GM15510 (cell line): ENCODE results near the gene AJM1.
"Not testable (repeated sequence)": the region's sequence is repeated elsewhere in the genome, so short reads cannot be mapped to it uniquely, and the experiment has no call there.

Experiments used
- POLR2A ChIP-seq: IDR thresholded peaks from 3 replicates; pipeline ENCODE4 v1.6.1; 2011; ENCODE audit warnings: borderline replicate concordance; ENCODE audit not compliant: insufficient read length; ENCODE audit errors: extremely low read depth

AJM1 gene

DNA sequence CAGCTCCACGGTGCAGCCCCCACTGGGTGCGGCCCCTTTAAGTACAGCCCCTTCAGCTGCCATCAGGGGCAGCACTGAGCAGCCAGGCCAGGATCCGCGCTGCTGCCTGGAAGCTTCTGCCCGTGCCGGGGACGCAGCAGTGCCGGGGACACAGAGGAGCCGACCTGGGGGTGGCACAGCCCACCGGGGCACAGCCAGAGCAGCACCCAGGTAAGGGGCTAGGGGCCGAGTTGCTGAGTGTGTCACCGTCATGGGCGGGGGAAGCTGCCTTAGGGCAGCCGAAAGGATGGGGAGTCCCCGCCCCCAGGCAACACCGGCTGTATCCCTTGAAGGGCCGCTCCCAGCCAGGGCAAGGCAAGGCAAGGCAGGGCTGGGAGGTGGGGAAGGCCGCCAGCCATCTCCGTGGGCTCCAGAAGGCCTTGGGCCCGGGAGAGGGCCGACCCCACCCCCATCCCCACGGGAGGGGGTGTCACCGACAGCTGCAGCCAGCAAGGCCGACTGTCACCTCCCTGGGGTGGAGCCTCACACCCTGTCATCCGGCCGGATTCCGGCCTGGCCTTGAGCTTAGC lies at the start of gene AJM1:
AJM1 (plus strand) TSS at position 99 of the 569 bp plus-strand sequence. CDS start 1,937 bp downstream, outside the sequence.
- not testable (repeated sequence) for TF ChIP-seq POLR2A

DNA sequence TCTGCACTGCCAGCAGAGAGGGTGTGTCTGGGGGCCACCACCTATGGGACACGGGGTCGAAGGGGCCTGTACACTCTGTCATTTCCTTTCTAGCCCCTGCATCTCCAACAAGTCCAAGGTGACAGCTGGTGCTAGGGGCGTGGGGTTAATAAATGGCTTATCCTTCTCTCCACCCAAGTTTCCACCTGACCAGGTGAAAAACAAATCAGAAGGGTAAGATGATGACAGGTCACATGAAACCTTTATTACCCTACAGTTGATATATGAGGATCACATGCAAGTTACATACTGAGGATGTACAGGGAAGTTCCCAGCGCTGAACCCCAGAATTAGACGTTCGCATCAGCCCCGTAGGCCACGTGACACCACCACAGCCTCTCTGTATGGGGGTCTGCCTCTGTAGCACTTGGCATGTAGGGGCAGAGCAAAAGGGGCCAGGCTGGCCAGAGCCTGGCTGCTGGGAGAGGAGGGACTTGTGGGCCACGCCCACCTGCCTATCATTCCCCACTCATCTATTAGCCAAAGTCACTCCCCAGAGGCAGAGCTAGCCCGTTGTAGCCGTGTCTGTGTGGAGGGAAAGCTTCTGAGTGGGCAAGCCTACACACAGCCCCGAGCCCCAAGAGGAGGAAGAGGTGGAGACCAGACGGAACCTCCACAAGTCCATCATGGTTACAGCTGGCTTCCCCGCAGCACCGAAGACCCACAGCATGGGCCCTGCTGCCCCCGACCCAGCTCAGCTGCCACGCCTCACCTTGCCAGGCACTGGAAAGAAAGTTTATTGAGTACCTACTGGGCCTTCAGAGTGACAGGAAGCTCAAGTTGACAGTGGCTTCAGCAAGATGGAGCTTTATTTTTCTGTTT lies 49.0 kb upstream of the AJM1 start:
- no peak for TF ChIP-seq POLR2A

DNA sequence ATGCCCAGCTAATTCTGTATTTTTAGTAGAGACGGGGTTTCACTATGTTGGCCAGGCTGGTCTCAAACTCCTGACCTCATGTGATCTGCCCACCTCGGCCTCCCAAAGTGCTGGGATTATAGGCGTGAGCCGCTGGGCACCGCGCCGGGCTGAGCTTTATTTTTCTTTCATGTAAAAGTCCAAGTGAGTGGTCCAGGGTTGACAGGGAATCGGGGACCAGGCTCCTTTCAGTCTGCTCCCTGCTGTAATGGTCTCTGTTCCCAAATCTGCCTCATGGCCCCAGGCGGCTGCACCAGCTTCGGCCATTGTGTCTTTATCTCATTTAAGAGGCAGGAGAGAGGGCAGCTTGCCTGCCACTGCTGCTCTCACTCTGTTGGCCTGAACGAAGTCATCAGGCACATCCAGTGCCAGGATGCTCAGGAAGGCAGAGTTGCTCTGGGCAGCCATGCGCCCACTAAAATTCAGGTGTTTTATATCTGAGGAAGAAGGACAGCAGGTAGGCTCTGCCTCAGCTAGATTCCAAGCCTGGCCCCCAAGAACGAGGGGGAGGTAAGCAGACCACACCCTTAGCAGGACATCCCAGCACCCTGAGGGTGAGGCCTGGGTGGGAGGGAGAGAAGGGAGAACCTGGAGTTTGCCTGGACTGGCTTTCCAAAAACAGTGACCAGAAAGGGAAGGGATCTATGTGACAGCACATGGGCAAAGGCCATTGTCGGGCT lies 47.8 kb upstream of the AJM1 start:
- no peak for TF ChIP-seq POLR2A

DNA sequence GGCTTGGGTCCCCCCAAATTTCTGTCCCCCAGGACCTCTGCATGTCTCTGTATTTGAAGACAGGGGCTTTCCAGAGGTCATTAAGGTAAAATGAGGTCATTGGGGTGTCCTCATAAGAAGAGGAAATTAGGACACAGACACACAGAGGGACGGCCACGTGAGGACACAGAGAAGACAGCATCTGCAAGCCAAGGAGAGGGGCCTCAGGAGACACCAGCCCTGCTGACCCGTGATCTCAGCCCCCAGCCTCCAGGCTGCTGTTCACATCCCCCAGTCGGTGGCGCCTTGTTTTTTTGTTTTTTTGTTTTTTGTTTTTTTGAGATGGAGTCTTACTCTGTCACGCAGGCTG lies 47.3 kb upstream of the AJM1 start:
- no peak for TF ChIP-seq POLR2A

DNA sequence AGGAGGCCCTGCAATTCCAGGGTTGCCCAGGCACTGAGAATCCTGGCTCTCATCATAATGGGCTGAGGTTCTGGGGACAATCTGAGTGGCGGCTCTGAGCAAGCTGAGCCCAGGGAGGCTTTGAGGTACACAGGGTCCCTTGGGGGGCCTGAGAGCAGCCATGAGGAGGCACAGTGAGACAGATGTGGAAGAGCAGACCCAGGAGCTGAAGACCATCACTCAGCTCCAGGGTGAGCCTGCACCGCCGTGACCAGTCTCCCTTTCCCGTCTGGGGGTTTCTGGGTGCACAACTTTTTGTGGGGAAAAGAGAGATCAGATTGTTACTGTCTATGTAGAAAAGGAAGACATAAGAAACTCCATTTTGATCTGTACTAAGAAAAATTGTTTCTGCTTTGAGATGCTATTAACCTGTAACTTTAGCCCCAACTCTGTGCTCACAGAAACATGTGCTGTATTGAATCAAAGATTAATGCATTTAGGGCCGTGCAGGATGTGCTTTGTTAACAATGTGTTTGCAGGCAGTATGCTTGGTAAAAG lies 46.0 kb upstream of the AJM1 start, which contains the start of gene CCDC183:
CCDC183 (plus strand) TSS at position 101 of the 537 bp plus-strand sequence; CDS start at position 161, 60 bp downstream.
- no peak for TF ChIP-seq POLR2A

DNA sequence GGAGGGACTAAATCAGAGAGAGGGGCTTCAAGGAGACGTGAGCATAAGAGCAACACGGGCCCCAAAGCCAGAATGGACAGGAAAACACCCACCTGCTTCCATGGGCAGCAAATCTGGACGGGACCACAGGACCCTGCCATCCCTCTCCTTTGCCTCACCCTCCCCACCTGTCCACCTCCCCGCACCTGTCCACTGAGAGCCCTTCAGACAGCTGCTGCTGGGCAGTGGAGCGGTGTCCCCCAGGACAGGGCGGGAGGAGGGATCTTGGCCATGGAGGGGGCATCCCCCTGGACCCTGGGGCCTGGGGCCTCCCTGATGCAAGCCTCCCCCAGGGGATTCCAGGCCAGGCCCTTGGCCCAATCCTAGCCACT lies 43.6 kb upstream of the AJM1 start:
- TF ChIP-seq POLR2A, result no peak

DNA sequence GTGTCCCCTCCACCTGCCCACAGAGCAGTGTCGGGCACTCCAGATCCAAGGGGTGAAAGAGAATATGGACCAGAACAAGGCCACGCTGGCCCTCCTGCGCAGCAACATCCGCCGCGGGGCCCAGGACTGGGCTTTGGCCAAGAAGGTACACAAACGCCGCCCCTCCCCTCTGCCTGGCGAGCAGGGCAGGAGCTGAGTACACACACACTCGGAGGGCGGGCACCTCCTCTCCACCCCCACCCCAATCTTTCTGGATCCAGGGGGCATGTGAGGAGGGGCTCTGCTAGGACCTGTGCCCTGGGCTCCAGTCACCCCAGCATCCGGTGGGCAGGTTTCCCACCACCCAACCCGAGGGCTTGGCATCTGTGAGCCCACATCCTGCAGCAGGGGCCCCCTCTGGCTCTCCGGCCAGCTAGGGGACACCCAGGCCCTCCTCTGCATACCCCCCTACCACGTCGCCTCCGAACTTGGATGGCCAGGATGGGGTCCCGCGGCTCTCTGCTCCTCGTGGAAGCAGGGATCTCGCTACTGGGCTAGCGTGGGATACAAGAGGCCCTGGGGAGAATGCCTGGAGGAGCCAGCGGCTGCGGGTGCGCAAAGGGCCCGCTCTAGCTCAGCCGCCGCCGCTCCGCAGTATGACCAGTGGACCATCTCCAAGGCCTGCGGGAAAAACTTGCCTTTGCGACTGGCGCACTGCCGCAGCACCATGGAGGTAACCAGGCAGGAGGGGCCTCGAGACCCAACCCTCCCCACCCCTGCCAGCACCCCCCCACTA lies 43.0 kb upstream of the AJM1 start:
- no peak for TF ChIP-seq POLR2A

DNA sequence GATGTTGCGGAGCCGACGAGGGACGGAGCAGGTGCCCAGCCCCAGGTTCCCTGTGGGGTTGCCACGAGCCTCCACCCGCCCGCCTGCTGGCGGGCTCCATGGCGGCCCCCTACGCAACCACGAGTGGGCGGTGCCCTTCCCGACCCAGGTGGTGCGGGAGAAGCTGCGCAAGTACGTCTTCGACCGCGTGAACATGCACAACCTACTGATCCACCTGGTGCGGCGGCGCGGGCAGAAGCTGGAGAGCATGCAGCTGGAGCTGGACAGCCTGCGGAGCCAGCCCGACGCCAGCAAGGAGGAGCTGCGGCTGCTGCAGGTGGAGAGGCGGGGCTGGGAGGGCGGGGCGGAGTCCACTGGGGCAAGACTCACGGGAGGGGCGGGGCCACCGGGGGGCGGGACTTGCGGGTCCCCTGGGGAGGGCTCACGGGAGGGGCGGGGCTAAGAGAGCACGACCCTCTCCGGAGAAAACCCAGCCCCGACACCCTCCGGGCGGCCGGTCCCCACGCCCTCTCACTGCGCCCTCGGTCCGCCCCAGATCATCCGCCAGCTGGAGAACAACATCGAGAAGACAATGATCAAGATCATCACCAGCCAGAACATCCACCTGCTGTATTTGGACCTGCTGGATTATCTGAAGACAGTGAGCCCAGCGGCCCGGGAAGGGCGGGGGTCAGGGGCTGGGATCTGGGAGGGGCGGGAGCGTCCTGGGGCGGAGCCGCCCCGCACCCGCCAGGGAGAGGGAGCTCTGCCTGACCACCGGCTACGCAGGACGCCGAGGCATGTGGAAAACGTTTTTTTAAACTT lies 42.2 kb upstream of the AJM1 start:
- no peak for TF ChIP-seq POLR2A

DNA sequence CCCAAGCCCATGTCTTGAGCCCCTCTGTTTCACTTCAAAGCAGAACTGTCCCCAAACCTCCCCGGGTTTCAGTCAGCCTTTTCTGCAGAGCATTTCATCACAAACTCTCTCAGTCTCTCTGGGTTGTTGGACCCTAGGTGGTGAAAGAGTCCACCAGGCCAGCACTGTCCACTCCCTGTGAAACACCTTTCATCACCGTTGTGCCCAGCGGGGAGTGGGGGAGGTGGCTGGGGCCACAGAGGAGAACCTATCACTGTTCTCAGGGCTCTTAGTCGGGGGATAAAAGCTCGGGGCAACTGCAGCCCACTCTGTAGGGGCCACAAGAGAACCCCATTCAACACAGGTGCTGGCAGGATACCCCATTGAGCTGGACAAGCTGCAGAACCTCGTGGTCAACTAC lies 40.0 kb upstream of the AJM1 start:
- TF ChIP-seq POLR2A, result no peak

DNA sequence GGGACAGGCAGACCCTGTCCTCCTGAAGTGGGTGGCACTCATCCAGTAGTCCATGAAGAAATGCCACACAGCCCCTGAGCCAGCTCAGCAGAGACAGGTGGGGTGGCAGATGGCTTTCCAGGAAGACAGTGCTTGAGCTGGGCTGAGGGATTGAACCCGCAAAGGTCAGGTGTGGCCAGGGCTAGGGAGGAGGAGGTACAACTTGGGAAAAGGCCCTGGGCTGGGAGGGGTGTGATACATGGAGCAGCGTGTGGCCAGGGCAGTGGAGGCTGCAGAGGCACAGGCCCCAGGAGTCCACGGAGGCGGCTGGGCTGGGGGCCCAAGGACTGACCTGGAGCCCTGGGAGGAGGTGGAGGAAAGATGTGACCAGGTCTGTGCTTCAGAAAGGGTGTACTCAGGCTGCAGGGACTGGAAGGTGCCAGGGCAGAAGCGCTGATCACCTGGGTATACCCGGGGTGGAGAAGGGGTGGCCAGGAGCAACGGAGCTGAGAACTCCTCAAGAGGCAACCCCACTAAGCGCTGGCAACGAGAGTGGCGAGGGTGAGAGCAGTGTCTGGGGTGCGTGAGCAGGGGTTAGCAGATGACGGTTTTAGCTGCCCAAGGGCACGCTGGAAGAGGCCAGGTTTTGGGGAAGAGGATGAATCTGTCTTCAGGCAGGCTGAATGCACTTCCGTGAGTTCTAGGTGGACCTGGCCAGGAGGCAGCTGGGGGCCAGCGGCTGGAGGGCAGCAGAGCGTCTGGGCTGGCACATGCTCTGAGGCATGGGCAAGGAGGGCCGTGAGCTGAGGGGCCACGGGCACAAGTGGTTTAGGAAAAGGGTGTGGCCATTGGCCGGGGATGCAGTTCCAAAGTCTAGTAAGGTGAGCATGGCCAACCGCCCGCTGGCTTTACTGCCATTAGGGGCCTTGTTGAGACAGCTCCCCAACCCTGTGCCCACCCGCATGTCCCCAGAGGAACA lies 38.4 kb upstream of the AJM1 start:
- no peak for TF ChIP-seq POLR2A

DNA sequence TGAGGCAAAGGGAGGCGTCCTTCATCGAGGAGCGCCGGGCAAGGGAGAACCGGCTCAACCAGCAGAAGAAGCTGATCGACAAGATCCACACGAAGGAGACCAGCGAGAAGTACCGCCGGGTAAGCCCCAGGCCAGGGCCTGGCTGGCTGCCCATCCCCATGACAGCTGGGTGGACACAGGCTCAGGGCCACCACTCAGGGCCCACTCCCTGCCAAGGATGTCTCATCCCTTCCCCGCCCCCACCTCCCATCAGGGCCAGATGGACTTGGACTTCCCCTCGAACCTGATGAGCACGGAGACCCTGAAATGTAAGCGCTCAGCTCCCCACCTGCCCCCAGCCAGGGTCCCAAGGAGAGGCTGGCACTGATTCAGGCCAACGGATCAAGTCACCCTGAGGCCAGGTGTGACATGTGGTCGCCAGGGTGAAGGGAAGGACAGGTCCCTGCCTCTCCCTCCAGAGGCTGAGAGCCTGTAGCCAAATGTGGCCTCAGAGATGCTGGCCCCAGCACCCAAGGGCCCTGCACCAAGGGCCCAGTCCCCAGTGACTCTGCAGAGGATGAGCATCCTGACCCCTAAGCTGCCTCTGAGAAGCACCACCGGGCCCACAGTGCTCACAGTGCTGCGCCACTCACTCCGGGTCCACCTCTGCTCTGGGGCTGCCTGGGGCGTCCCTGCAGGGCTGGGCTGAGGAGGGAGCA lies 37.6 kb upstream of the AJM1 start:
- no peak for TF ChIP-seq POLR2A

DNA sequence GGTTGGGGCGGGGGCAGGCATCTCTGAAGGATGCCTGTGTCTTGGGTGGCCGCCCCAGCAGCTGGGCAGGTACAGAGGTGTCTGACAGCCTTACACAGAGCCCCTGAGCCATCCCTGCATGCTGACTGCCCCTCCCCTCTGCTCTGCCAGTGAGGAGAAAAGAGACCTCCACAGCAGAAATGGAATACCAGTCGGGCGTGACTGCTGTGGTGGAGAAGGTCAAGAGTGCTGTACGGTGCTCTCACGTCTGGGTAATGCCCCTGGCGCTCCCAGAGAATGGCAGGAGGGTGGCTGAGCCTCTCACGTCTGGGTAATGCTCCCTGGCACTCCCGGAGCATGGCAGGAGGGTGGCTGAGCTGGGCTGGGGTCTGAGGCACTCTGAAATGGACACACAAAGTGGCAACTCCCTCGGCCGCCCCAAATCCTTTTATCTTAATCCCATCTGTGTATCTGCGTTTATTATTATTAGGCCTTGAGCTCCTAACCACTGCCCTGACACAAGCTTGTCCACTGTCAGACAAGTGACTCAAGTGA lies 37.0 kb upstream of the AJM1 start:
- no peak for TF ChIP-seq POLR2A
